PC-3 (cell line): Measurements from ENCODE around the gene SKA1.

ENCODE experiments used
- EZH2 ChIP-seq: fragments of 300-600 bp; sonication (generic); IDR thresholded peaks from one replicate; pipeline ENCODE4 v1.6.1; 2017; ENCODE audit warnings: antibody characterized with exemption, mild to moderate bottlenecking, low read length; ENCODE audit not compliant: unreplicated experiment
- EZH2phosphoT487 ChIP-seq: fragments of 300-600 bp; sonication (generic); IDR thresholded peaks from 2 replicates; pipeline ENCODE4 v1.6.1; 2018; ENCODE audit warnings: mild to moderate bottlenecking, antibody characterized with exemption, low read length, borderline replicate concordance
- TF ChIP-seq, protein P1 (sequence below): fragments of 300-600 bp; sonication (generic); conservative IDR thresholded peaks from 2 replicates; pipeline ENCODE4 v1.5.1; 2017; ENCODE audit warnings: antibody characterized with exemption, low read depth, mild to moderate bottlenecking, low read length

DNA sequence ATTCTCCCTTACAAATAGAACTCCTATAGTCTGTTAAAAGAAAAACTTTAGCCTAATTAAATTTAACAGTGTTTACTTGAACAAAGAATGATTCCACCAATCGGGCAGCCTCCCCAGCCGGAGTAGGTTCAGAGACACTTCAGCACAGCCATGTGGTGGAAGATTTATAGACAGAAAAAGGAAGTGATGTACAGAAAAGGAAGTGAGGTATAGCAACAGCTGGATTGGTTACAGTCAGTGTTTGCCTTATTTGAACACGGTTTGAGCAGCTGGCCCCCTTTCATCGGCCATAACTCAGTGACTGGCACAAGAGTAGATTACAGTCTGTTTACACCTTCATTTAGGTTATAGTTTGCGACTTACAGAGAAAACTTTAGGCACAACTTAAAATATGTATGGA lies 2.1 kb upstream of the SKA1 start:
- TF ChIP-seq, protein P1, sequence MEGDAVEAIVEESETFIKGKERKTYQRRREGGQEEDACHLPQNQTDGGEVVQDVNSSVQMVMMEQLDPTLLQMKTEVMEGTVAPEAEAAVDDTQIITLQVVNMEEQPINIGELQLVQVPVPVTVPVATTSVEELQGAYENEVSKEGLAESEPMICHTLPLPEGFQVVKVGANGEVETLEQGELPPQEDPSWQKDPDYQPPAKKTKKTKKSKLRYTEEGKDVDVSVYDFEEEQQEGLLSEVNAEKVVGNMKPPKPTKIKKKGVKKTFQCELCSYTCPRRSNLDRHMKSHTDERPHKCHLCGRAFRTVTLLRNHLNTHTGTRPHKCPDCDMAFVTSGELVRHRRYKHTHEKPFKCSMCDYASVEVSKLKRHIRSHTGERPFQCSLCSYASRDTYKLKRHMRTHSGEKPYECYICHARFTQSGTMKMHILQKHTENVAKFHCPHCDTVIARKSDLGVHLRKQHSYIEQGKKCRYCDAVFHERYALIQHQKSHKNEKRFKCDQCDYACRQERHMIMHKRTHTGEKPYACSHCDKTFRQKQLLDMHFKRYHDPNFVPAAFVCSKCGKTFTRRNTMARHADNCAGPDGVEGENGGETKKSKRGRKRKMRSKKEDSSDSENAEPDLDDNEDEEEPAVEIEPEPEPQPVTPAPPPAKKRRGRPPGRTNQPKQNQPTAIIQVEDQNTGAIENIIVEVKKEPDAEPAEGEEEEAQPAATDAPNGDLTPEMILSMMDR, result no peak
- TF ChIP-seq EZH2 (no peak), EZH2phosphoT487 (no peak)
